ENCODE data around the gene TFB2M. TPM values are rescaled to one million over a fixed set of nuclear protein-coding genes. Genes with fewer than 3 reads are reported as not detected.

Gene TFB2M
- total and polyA plus RNA-seq, 2 of the 13 experiments (the other 11 are each of a cell fraction or from before 2014, with no cell fraction given): 15.7 to 31.4 TPM

GRCh38 chr1:246583448-246584185 lies 17.6 kb upstream of the TFB2M start (continued):
- TF ChIP-seq, protein P1, sequence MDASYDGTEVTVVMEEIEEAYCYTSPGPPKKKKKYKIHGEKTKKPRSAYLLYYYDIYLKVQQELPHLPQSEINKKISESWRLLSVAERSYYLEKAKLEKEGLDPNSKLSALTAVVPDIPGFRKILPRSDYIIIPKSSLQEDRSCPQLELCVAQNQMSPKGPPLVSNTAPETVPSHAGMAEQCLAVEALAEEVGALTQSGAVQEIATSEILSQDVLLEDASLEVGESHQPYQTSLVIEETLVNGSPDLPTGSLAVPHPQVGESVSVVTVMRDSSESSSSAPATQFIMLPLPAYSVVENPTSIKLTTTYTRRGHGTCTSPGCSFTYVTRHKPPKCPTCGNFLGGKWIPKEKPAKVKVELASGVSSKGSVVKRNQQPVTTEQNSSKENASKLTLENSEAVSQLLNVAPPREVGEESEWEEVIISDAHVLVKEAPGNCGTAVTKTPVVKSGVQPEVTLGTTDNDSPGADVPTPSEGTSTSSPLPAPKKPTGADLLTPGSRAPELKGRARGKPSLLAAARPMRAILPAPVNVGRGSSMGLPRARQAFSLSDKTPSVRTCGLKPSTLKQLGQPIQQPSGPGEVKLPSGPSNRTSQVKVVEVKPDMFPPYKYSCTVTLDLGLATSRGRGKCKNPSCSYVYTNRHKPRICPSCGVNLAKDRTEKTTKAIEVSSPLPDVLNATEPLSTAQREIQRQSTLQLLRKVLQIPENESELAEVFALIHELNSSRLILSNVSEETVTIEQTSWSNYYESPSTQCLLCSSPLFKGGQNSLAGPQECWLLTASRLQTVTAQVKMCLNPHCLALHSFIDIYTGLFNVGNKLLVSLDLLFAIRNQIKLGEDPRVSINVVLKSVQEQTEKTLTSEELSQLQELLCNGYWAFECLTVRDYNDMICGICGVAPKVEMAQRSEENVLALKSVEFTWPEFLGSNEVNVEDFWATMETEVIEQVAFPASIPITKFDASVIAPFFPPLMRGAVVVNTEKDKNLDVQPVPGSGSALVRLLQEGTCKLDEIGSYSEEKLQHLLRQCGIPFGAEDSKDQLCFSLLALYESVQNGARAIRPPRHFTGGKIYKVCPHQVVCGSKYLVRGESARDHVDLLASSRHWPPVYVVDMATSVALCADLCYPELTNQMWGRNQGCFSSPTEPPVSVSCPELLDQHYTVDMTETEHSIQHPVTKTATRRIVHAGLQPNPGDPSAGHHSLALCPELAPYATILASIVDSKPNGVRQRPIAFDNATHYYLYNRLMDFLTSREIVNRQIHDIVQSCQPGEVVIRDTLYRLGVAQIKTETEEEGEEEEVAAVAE (CRISPR knock-in tag; IDR thresholded peaks at IDR 0.05; ENCODE audit: borderline replicate concordance): peak; percentile 57; the same call in 1 of the 2 replicates
- TF ChIP-seq ZNF44 (CRISPR knock-in tag; IDR thresholded peaks at IDR 0.05) (no peak), RNF2 (conservative IDR thresholded peaks at IDR 0.05; ENCODE audit: low read depth) (no peak), HES4 (CRISPR knock-in tag; IDR thresholded peaks at IDR 0.05; ENCODE audit: borderline replicate concordance) (no peak), JARID2 (CRISPR knock-in tag; IDR thresholded peaks at IDR 0.05; ENCODE audit: insufficient replicate concordance) (peak; percentile 56), ZNF589 (CRISPR knock-in tag; conservative IDR thresholded peaks at IDR 0.05) (no peak), ZSCAN25 (CRISPR knock-in tag; IDR thresholded peaks at IDR 0.05) (no peak), KLF16 (CRISPR knock-in tag; IDR thresholded peaks at IDR 0.05) (peak in 1 of 2 experiments; percentile 65; a peak in 2 of 4 replicates), TCF7L2 (IDR thresholded peaks at IDR 0.05; ENCODE audit: low read depth, low read length) (no peak), ZNF577 (CRISPR knock-in tag; IDR thresholded peaks at IDR 0.05; ENCODE audit: borderline replicate concordance, low read depth) (no peak), POLR2A (IDR thresholded peaks at IDR 0.05; ENCODE audit: insufficient read depth in 1 of 2, low read depth in 2 of 2, low read length in 2 of 2) (no peak), SRSF9 (IDR thresholded peaks at IDR 0.05; ENCODE audit: borderline replicate concordance, insufficient read depth, low read depth, low read length, poor library complexity, severe bottlenecking) (no peak)
- TF ChIP-seq, protein P2, sequence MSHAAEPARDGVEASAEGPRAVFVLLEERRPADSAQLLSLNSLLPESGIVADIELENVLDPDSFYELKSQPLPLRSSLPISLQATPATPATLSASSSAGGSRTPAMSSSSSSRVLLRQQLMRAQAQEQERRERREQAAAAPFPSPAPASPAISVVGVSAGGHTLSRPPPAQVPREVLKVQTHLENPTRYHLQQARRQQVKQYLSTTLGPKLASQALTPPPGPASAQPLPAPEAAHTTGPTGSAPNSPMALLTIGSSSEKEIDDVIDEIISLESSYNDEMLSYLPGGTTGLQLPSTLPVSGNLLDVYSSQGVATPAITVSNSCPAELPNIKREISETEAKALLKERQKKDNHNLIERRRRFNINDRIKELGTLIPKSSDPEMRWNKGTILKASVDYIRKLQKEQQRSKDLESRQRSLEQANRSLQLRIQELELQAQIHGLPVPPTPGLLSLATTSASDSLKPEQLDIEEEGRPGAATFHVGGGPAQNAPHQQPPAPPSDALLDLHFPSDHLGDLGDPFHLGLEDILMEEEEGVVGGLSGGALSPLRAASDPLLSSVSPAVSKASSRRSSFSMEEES (CRISPR knock-in tag; IDR thresholded peaks at IDR 0.05): peak; percentile 78
- TF ChIP-seq, protein P3, sequence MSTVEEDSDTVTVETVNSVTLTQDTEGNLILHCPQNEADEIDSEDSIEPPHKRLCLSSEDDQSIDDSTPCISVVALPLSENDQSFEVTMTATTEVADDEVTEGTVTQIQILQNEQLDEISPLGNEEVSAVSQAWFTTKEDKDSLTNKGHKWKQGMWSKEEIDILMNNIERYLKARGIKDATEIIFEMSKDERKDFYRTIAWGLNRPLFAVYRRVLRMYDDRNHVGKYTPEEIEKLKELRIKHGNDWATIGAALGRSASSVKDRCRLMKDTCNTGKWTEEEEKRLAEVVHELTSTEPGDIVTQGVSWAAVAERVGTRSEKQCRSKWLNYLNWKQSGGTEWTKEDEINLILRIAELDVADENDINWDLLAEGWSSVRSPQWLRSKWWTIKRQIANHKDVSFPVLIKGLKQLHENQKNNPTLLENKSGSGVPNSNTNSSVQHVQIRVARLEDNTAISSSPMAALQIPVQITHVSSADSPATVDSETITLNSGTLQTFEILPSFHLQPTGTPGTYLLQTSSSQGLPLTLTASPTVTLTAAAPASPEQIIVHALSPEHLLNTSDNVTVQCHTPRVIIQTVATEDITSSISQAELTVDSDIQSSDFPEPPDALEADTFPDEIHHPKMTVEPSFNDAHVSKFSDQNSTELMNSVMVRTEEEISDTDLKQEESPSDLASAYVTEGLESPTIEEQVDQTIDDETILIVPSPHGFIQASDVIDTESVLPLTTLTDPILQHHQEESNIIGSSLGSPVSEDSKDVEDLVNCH (CRISPR knock-in tag; IDR thresholded peaks at IDR 0.05): no peak
